ENCODE measurements around the gene ASMTL.

GRCh38 chrX:1449036-1449822, 3.5 kb downstream of the ASMTL start:
- no peak for TF ChIP-seq CTCF (conservative IDR thresholded peaks at IDR 0.05 in 1 of 2, IDR thresholded peaks at IDR 0.05 in 1 of 2; ENCODE audit: low read depth in 1 of 2, low read length in 2 of 2)
- TF ChIP-seq EZH2 (IDR thresholded peaks at IDR 0.05; ENCODE audit: low read length, missing control alignments), result no peak

All from fibroblast of lung (primary cell).